ENCODE measurements around the gene OPHN1.

Gene OPHN1

GRCh38 chrX:68109162-68109561 is 324.1 kb downstream of the OPHN1 start:
- no peak for DNase-seq (ENCODE audit: low spot score)
- no peak overlapping the region for H3K23ac ChIP-seq (ENCODE audit: low read depth, low read length, poor library complexity)
- no peaks in the 10 kb centered on the region for H3K9me3 ChIP-seq (replicated peaks in 1 of 2; ENCODE audit: control insufficient read depth in 2 of 2, insufficient read depth in 1 of 2, low read depth in 1 of 2, low read length in 2 of 2)
- H3K14ac ChIP-seq (ENCODE audit: low read length), result no peak overlapping the region
- H2BK15ac ChIP-seq (ENCODE audit: low read length), result no peak overlapping the region
- H3K27ac ChIP-seq (replicated peaks; ENCODE audit: low read length), result no peak overlapping the region
- H3K4ac ChIP-seq (ENCODE audit: low read length), result no peak overlapping the region
- H3K4me1 ChIP-seq (ENCODE audit: control insufficient read depth in 2 of 2, insufficient read depth in 1 of 2, low read depth in 1 of 2, low read length in 2 of 2), result peaks cover 0 to 3% of the 10 kb centered on the region in 2 donors
- no peaks in the 10 kb centered on the region for H3K79me1 ChIP-seq (ENCODE audit: low read depth, low read length)
- no peak overlapping the region for H2AFZ ChIP-seq (ENCODE audit: low read length)
- H4K91ac ChIP-seq (ENCODE audit: low read depth, low read length, poor library complexity), result no peak overlapping the region
- no peaks in the 10 kb centered on the region for H3K36me3 ChIP-seq (replicated peaks in 1 of 2; ENCODE audit: control insufficient read depth in 2 of 2, insufficient read depth in 2 of 2, low read length in 2 of 2)
- H3K4me3 ChIP-seq (ENCODE audit: low read length in 2 of 2), result no peak overlapping the region
- H2BK120ac ChIP-seq (ENCODE audit: low read depth, low read length), result no peak overlapping the region
- no peak overlapping the region for H2AK5ac ChIP-seq (ENCODE audit: low read depth, low read length)
- no peak overlapping the region for H2BK12ac ChIP-seq (ENCODE audit: low read length)
- no peak overlapping the region for H3K9ac ChIP-seq (ENCODE audit: low read depth, low read length, poor library complexity)
- H3K4me2 ChIP-seq (ENCODE audit: insufficient read depth, low read length, poor library complexity, severe bottlenecking), result no peak overlapping the region
- no peak overlapping the region for H2BK5ac ChIP-seq (ENCODE audit: low read length)
- no peak overlapping the region for H4K8ac ChIP-seq (ENCODE audit: low read depth, low read length)
- no peak overlapping the region for H3K18ac ChIP-seq (ENCODE audit: low read length)
- no peaks in the 10 kb centered on the region for H3K27me3 ChIP-seq (ENCODE audit: control insufficient read depth in 3 of 3, insufficient read depth in 3 of 3, low read depth in 1 of 3, low read length in 3 of 3)

GRCh38 chrX:68098431-68098830 is 334.9 kb downstream of the OPHN1 start:
- Histone ChIP-seq H3K4ac (ENCODE audit: low read length) (no peak overlapping the region), H3K4me2 (ENCODE audit: insufficient read depth, low read length, poor library complexity, severe bottlenecking) (no peak overlapping the region), H3K27ac (replicated peaks; ENCODE audit: low read length) (no peak overlapping the region), H2BK120ac (ENCODE audit: low read depth, low read length) (no peak overlapping the region), H3K18ac (ENCODE audit: low read length) (no peak overlapping the region), H3K27me3 (ENCODE audit: control insufficient read depth in 3 of 3, insufficient read depth in 3 of 3, low read depth in 1 of 3, low read length in 3 of 3) (no peaks in the 10 kb centered on the region), H3K9ac (ENCODE audit: low read depth, low read length, poor library complexity) (no peak overlapping the region), H4K91ac (ENCODE audit: low read depth, low read length, poor library complexity) (no peak overlapping the region), H3K4me1 (ENCODE audit: control insufficient read depth in 2 of 2, insufficient read depth in 1 of 2, low read depth in 1 of 2, low read length in 2 of 2) (peaks cover 0 to 2% of the 10 kb centered on the region in 2 donors), H2BK5ac (ENCODE audit: low read length) (no peak overlapping the region), H4K8ac (ENCODE audit: low read depth, low read length) (no peak overlapping the region), H2AFZ (ENCODE audit: low read length) (no peak overlapping the region), H3K4me3 (ENCODE audit: low read length in 2 of 2) (no peak overlapping the region), H3K79me1 (ENCODE audit: low read depth, low read length) (no peaks in the 10 kb centered on the region), H2BK15ac (ENCODE audit: low read length) (no peak overlapping the region), H3K9me3 (replicated peaks in 1 of 2; ENCODE audit: control insufficient read depth in 2 of 2, insufficient read depth in 1 of 2, low read depth in 1 of 2, low read length in 2 of 2) (no peaks in the 10 kb centered on the region), H2AK5ac (ENCODE audit: low read depth, low read length) (no peak overlapping the region), H3K36me3 (replicated peaks in 1 of 2; ENCODE audit: control insufficient read depth in 2 of 2, insufficient read depth in 2 of 2, low read length in 2 of 2) (no peaks in the 10 kb centered on the region), H2BK12ac (ENCODE audit: low read length) (no peak overlapping the region), H3K14ac (ENCODE audit: low read length) (no peak overlapping the region), H3K23ac (ENCODE audit: low read depth, low read length, poor library complexity) (no peak overlapping the region)
- DNase-seq (ENCODE audit: low spot score), result no peak
- no CpG with 5 or more reads among the region's 2 CpGs for WGBS, 2 donors (ENCODE audit: extremely low coverage in 2 of 2, insufficient read length in 2 of 2, insufficient replicate concordance in 1 of 2)

GRCh38 chrX:68090266-68090665 is 343.0 kb downstream of the OPHN1 start:
- Histone ChIP-seq H3K79me1 (ENCODE audit: low read depth, low read length) (no peaks in the 10 kb centered on the region), H3K18ac (ENCODE audit: low read length) (no peak overlapping the region), H3K4ac (ENCODE audit: low read length) (no peak overlapping the region), H3K4me1 (ENCODE audit: control insufficient read depth in 2 of 2, insufficient read depth in 1 of 2, low read depth in 1 of 2, low read length in 2 of 2) (no peaks in the 10 kb centered on the region), H3K27ac (replicated peaks; ENCODE audit: low read length) (no peak overlapping the region), H2BK120ac (ENCODE audit: low read depth, low read length) (no peak overlapping the region), H4K8ac (ENCODE audit: low read depth, low read length) (no peak overlapping the region), H3K4me2 (ENCODE audit: insufficient read depth, low read length, poor library complexity, severe bottlenecking) (no peak overlapping the region), H2BK15ac (ENCODE audit: low read length) (no peak overlapping the region), H2BK5ac (ENCODE audit: low read length) (no peak overlapping the region), H3K9ac (ENCODE audit: low read depth, low read length, poor library complexity) (no peak overlapping the region), H3K14ac (ENCODE audit: low read length) (no peak overlapping the region), H3K36me3 (replicated peaks in 1 of 2; ENCODE audit: control insufficient read depth in 2 of 2, insufficient read depth in 2 of 2, low read length in 2 of 2) (no peaks in the 10 kb centered on the region), H4K91ac (ENCODE audit: low read depth, low read length, poor library complexity) (no peak overlapping the region), H2AFZ (ENCODE audit: low read length) (no peak overlapping the region), H2AK5ac (ENCODE audit: low read depth, low read length) (no peak overlapping the region), H3K9me3 (replicated peaks in 1 of 2; ENCODE audit: control insufficient read depth in 2 of 2, insufficient read depth in 1 of 2, low read depth in 1 of 2, low read length in 2 of 2) (no peaks in the 10 kb centered on the region), H3K23ac (ENCODE audit: low read depth, low read length, poor library complexity) (no peak overlapping the region), H3K27me3 (ENCODE audit: control insufficient read depth in 3 of 3, insufficient read depth in 3 of 3, low read depth in 1 of 3, low read length in 3 of 3) (no peaks in the 10 kb centered on the region), H3K4me3 (ENCODE audit: low read length in 2 of 2) (no peak overlapping the region), H2BK12ac (ENCODE audit: low read length) (no peak overlapping the region)
- no CpG with 5 or more reads among the region's 1 CpG for WGBS, 2 donors (ENCODE audit: extremely low coverage in 2 of 2, insufficient read length in 2 of 2, insufficient replicate concordance in 1 of 2)
- DNase-seq (ENCODE audit: low spot score), result no peak

DNA sequence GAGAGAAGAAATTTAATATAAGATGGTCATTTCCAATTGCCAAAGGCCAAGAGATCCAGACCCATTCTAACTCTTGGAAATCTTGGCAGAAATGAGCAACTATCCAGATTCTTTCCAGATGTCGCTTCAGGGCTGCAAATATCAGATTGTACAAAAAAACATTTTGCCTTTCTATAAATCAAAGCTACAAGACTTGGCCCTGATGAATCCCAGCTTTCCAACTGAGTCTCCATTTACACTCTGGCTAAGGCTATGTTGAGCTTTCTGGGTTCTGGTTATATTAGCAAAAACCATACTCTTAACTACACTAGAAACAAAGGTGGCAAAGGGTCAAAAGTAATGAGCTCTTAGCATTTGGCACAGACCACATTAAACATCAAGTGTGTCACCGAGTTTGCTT is 345.8 kb downstream of the OPHN1 start:
- no peak overlapping the region for H2BK5ac ChIP-seq (ENCODE audit: low read length)
- H2AFZ ChIP-seq (ENCODE audit: low read length), result no peak overlapping the region
- no peak overlapping the region for H3K14ac ChIP-seq (ENCODE audit: low read length)
- no peak overlapping the region for H2BK120ac ChIP-seq (ENCODE audit: low read depth, low read length)
- H4K8ac ChIP-seq (ENCODE audit: low read depth, low read length), result no peak overlapping the region
- no peaks in the 10 kb centered on the region for H3K79me1 ChIP-seq (ENCODE audit: low read depth, low read length)
- no peak overlapping the region for H3K27ac ChIP-seq (replicated peaks; ENCODE audit: low read length)
- H3K9me3 ChIP-seq (replicated peaks in 1 of 2; ENCODE audit: control insufficient read depth in 2 of 2, insufficient read depth in 1 of 2, low read depth in 1 of 2, low read length in 2 of 2), result no peaks in the 10 kb centered on the region
- no peak overlapping the region for H3K4me3 ChIP-seq (ENCODE audit: low read length in 2 of 2)
- H2BK15ac ChIP-seq (ENCODE audit: low read length), result no peak overlapping the region
- no peaks in the 10 kb centered on the region for H3K36me3 ChIP-seq (replicated peaks in 1 of 2; ENCODE audit: control insufficient read depth in 2 of 2, insufficient read depth in 2 of 2, low read length in 2 of 2)
- H3K4me1 ChIP-seq (ENCODE audit: control insufficient read depth in 2 of 2, insufficient read depth in 1 of 2, low read depth in 1 of 2, low read length in 2 of 2), result no peaks in the 10 kb centered on the region
- no CpG with 5 or more reads among the region's 2 CpGs for WGBS, 2 donors (ENCODE audit: extremely low coverage in 2 of 2, insufficient read length in 2 of 2, insufficient replicate concordance in 1 of 2)
- no peak overlapping the region for H3K4me2 ChIP-seq (ENCODE audit: insufficient read depth, low read length, poor library complexity, severe bottlenecking)
- no peak overlapping the region for H3K4ac ChIP-seq (ENCODE audit: low read length)
- DNase-seq (ENCODE audit: low spot score), result no peak
- no peak overlapping the region for H3K23ac ChIP-seq (ENCODE audit: low read depth, low read length, poor library complexity)
- no peak overlapping the region for H2BK12ac ChIP-seq (ENCODE audit: low read length)
- no peak overlapping the region for H3K9ac ChIP-seq (ENCODE audit: low read depth, low read length, poor library complexity)
- no peak overlapping the region for H2AK5ac ChIP-seq (ENCODE audit: low read depth, low read length)
- H3K27me3 ChIP-seq (ENCODE audit: control insufficient read depth in 3 of 3, insufficient read depth in 3 of 3, low read depth in 1 of 3, low read length in 3 of 3), result no peaks in the 10 kb centered on the region
- no peak overlapping the region for H3K18ac ChIP-seq (ENCODE audit: low read length)
- no peak overlapping the region for H4K91ac ChIP-seq (ENCODE audit: low read depth, low read length, poor library complexity)
